ENCODE data around the gene EYA4. TPM values are rescaled to one million over a fixed set of nuclear protein-coding genes. Genes with fewer than 3 reads are reported as not detected.

EYA4 gene
- total RNA-seq, 2 donors from 2014 or later, result 0.11 to 0.26 TPM

DNA sequence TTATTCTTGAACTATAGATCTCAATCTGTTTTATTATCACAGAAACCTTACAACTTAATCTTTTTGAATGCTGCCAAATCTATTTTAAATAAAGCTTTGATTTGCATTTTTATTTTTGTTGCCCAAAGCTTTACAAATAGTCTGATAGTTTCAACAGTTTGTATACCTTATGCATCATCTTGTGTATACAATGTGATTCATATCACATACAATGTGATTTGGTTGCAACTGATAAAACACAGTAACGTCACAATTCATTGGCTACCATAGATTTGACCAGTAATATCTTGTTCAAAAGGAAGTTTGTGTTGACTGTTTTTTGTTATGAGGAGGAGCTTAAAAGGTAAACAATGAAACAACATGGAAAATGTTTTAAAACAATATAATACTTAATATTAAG is 110.9 kb downstream of the EYA4 start:
- Mint-ChIP-seq H3K4me3 (no peak overlapping the region), H3K9me3 (no peaks in the 10 kb centered on the region), H3K27me3 (ENCODE audit: insufficient read depth) (no peaks in the 10 kb centered on the region), H3K27ac (no peak overlapping the region), H3K4me1 (peaks cover 14% of the 10 kb centered on the region), H3K36me3 (ENCODE audit: low read depth) (no peaks in the 10 kb centered on the region)
- Histone ChIP-seq H3K27me3 (ENCODE audit: control insufficient read depth, insufficient read depth, low read length, poor library complexity, severe bottlenecking) (no peaks in the 10 kb centered on the region), H3K27ac (ENCODE audit: low read depth, low read length) (no peak overlapping the region), H3K4me1 (ENCODE audit: control insufficient read depth, insufficient read depth, low read length) (no peaks in the 10 kb centered on the region), H3K9ac (ENCODE audit: extremely low read depth, low read length, poor library complexity, severe bottlenecking) (no peak overlapping the region), H3K36me3 (ENCODE audit: control insufficient read depth, insufficient read depth, low read length) (no peaks in the 10 kb centered on the region), H3K4me3 (ENCODE audit: low read length) (no peak overlapping the region), H3K9me3 (ENCODE audit: control insufficient read depth, low read length) (no peaks in the 10 kb centered on the region)
- WGBS, 2 experiments (ENCODE audit: insufficient coverage in 1 of 2, insufficient read length in 1 of 2), result 100% methylated on average over 1 of the region's 1 CpG; no CpG with 5 or more reads in 1 of the 2 experiments
- no peak for DNase-seq
- TF ChIP-seq CTCF (conservative IDR thresholded peaks at IDR 0.05), result no peak

DNA sequence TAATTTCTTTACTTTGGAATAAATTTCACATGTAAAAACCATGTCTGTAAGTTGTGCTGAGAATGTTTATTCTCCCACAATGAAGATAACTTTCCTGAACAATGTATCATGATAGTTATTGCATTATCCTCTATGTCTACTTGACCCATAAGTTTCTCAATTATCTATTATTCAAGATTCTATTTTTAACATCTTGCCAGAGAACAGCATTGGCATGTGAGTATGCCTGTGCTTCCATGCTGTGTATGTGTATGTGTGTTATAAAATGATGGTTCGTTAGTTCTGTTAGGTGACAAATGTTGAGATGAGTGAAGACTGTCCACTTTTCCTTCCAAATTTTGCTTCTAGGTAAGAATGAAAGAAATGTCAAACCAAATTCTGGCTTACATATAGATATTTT is 111.9 kb downstream of the EYA4 start:
- TF ChIP-seq CTCF (conservative IDR thresholded peaks at IDR 0.05), result no peak
- Mint-ChIP-seq H3K27ac (no peak overlapping the region), H3K36me3 (ENCODE audit: low read depth) (no peaks in the 10 kb centered on the region), H3K4me1 (peaks cover 14% of the 10 kb centered on the region), H3K9me3 (no peaks in the 10 kb centered on the region), H3K4me3 (no peak overlapping the region), H3K27me3 (ENCODE audit: insufficient read depth) (no peaks in the 10 kb centered on the region)
- H3K36me3 ChIP-seq (ENCODE audit: control insufficient read depth, insufficient read depth, low read length), result no peaks in the 10 kb centered on the region
- H3K4me1 ChIP-seq (ENCODE audit: control insufficient read depth, insufficient read depth, low read length), result no peaks in the 10 kb centered on the region
- H3K9ac ChIP-seq (ENCODE audit: extremely low read depth, low read length, poor library complexity, severe bottlenecking), result no peak overlapping the region
- WGBS, 2 experiments (ENCODE audit: insufficient coverage in 1 of 2, insufficient read length in 1 of 2), result 81% methylated on average over 1 of the region's 1 CpG; no CpG with 5 or more reads in 1 of the 2 experiments
- H3K4me3 ChIP-seq (ENCODE audit: low read length), result no peak overlapping the region
- no peak overlapping the region for H3K27ac ChIP-seq (ENCODE audit: low read depth, low read length)
- H3K27me3 ChIP-seq (ENCODE audit: control insufficient read depth, insufficient read depth, low read length, poor library complexity, severe bottlenecking), result no peaks in the 10 kb centered on the region
- no peak for DNase-seq
- H3K9me3 ChIP-seq (ENCODE audit: control insufficient read depth, low read length), result no peaks in the 10 kb centered on the region

DNA sequence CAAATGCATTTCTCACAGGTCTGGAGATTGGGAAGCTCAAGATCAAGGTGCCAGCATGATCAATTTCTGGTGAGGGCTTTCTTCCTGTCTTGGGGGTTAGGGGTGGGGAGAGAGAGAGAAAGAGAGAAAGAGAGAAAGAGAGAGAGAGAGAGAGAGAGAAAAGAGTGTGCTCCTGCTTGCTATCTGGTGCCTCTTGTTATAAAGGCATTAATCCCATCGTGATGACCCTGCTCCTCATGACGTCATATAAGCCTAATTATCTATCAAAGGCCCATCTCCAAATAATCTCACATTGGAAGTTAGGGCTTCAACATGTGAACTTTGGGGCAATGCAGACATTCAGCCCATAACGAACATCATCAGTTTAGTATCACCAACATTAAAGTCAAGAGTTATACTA is 114.8 kb downstream of the EYA4 start:
- TF ChIP-seq CTCF (conservative IDR thresholded peaks at IDR 0.05), result no peak
- H3K4me3 Mint-ChIP-seq, result no peak overlapping the region
- H3K4me1 ChIP-seq (ENCODE audit: control insufficient read depth, insufficient read depth, low read length), result no peaks in the 10 kb centered on the region
- H3K27me3 Mint-ChIP-seq (ENCODE audit: insufficient read depth), result no peaks in the 10 kb centered on the region
- H3K36me3 Mint-ChIP-seq (ENCODE audit: low read depth), result no peaks in the 10 kb centered on the region
- no peak for DNase-seq
- H3K4me1 Mint-ChIP-seq, result peaks cover 9% of the 10 kb centered on the region
- no peak overlapping the region for H3K9ac ChIP-seq (ENCODE audit: extremely low read depth, low read length, poor library complexity, severe bottlenecking)
- no peak overlapping the region for H3K27ac ChIP-seq (ENCODE audit: low read depth, low read length)
- no peak overlapping the region for H3K4me3 ChIP-seq (ENCODE audit: low read length)
- no peaks in the 10 kb centered on the region for H3K36me3 ChIP-seq (ENCODE audit: control insufficient read depth, insufficient read depth, low read length)
- no peaks in the 10 kb centered on the region for H3K9me3 Mint-ChIP-seq
- no peak overlapping the region for H3K27ac Mint-ChIP-seq
- no peaks in the 10 kb centered on the region for H3K9me3 ChIP-seq (ENCODE audit: control insufficient read depth, low read length)
- H3K27me3 ChIP-seq (ENCODE audit: control insufficient read depth, insufficient read depth, low read length, poor library complexity, severe bottlenecking), result no peaks in the 10 kb centered on the region
- WGBS, 2 experiments (ENCODE audit: insufficient coverage in 1 of 2, insufficient read length in 1 of 2), result 88 to 100% methylated on average over 1 to 3 of the region's 3 CpGs

All from endodermal cell (in vitro differentiated cells).